Anterior cingulate cortex (tissue), 58 donors: ENCODE measurements around the gene BRPF1.

Source experiments
- DNase-seq, 58 donors: peaks; one replicate each; lab custom pipeline; 2025; lab: John Stamatoyannopoulos, UW

BRPF1 gene

GRCh38 chr3:9700536-9700935 lies 31.0 kb upstream of the BRPF1 start:
- no peak for DNase-seq

GRCh38 chr3:9701006-9701405 lies 30.5 kb upstream of the BRPF1 start:
- DNase-seq = no peak

GRCh38 chr3:9701711-9702110 lies 29.8 kb upstream of the BRPF1 start:
- DNase-seq = no peak

GRCh38 chr3:9703240-9703639 lies 28.3 kb upstream of the BRPF1 start:
- no peak for DNase-seq

GRCh38 chr3:9703736-9704346 lies 27.7 kb upstream of the BRPF1 start, which contains the start of gene CPNE9:
CPNE9 (plus strand) TSS chr3:9703833; CDS start chr3:9703997, 164 bp downstream.
- no peak for DNase-seq

- DNase-seq = peak in 4 of 58 donors; percentile 19 to 68 (median 20)
These were observed 26.9 kb upstream of the BRPF1 start for GRCh38 chr3:9704347-9705322.

- no peak for DNase-seq
These were observed 21.3 kb upstream of the BRPF1 start for GRCh38 chr3:9710174-9710739.

- no peak for DNase-seq
These were observed 19.1 kb upstream of the BRPF1 start for GRCh38 chr3:9712415-9712814.

- DNase-seq = no peak
These were observed 18.4 kb upstream of the BRPF1 start for GRCh38 chr3:9713142-9713541.

GRCh38 chr3:9715136-9715535 lies 16.4 kb upstream of the BRPF1 start:
- DNase-seq = no peak

- DNase-seq = peak in 33 of 58 donors; percentile 15 to 76 (median 42)
These were observed 15.6 kb upstream of the BRPF1 start for GRCh38 chr3:9715764-9716437.

- DNase-seq = no peak
These were observed 14.6 kb upstream of the BRPF1 start for GRCh38 chr3:9716801-9717555.

- DNase-seq = no peak
These were observed 14.0 kb upstream of the BRPF1 start for GRCh38 chr3:9717563-9717962.

- no peak for DNase-seq
These were observed 13.4 kb upstream of the BRPF1 start for GRCh38 chr3:9718118-9718517.

- no peak for DNase-seq
These were observed 10.4 kb upstream of the BRPF1 start for GRCh38 chr3:9721015-9721699.

GRCh38 chr3:9721700-9722060 lies 9.9 kb upstream of the BRPF1 start:
- no peak for DNase-seq

- no peak for DNase-seq
These were observed 5.6 kb upstream of the BRPF1 start for GRCh38 chr3:9725775-9726515.

GRCh38 chr3:9727041-9727595 lies 4.4 kb upstream of the BRPF1 start:
- DNase-seq = no peak
